Tibial nerve (tissue), 4 donors: ENCODE measurements around the gene RPL29.

Experiments used
- CTCF ChIP-seq, 5 experiments: fragments of 200-600 bp in 3 of 5; fragments of 450-650 bp in 2 of 5; sonication (generic) in 3 of 5; IDR thresholded peaks; one replicate each; pipeline ENCODE4 v1.5.1; 2016 to 2019; ENCODE audit warnings: antibody characterized with exemption in 5 of 5, mild to moderate bottlenecking in 3 of 5, moderate library complexity in 2 of 5
- EP300 ChIP-seq, 2 donors: sonication (generic); formaldehyde crosslinking; IDR thresholded peaks; one replicate each; pipeline ENCODE4 v1.6.1; 2017; ENCODE audit warnings: antibody characterized with exemption in 2 of 2, mild to moderate bottlenecking in 1 of 2

GRCh38 chr3:51998774-51999173 lies 3.1 kb upstream of the RPL29 start:
- TF ChIP-seq EP300 (IDR thresholded peaks at IDR 0.05) (no peak), CTCF (IDR thresholded peaks at IDR 0.05) (no peak)
